GM21526 (cell line): ENCODE data around the gene DENND1A.
"Not testable (repeated sequence)": the region's sequence is repeated elsewhere in the genome, so short reads cannot be mapped to it uniquely, and the experiment has no call there.

ENCODE experiments used
- ATAC-seq: cut with Tn5 transposase; IDR thresholded peaks from one replicate; pipeline ENCODE4 v1.9.1; 2021; ENCODE audit warnings: moderate library complexity; ENCODE audit not compliant: unreplicated experiment, low FRiP score

DENND1A gene

DNA sequence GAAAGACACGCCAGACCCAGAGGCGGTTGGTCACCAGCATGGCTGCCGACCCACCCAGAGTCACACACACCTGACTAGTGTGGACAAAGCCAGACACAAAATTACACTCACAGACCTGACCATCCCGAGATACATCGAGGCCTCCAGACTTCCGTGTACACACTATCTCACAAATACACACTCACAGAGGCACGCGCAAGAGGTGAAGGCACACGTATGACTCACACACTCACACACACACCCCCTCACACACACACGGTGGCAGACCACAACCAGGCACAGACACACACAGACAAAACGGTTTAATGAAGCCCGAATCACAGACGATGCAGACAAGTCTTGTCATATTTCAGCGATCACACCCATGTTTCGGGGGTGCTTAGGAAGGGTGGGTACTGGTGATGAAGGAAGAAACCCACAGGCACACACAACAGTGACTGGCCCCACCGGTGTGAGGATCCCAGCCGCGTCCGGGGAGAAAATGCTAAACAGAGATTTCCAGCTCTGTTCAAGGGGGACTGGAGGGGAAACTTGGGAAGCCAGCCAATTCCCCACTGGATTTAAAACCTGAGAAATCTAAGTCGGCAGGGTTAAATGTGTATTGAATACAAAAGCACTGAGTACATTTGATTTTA, 522.6 kb downstream of the DENND1A start:
- no peak for ATAC-seq

DNA sequence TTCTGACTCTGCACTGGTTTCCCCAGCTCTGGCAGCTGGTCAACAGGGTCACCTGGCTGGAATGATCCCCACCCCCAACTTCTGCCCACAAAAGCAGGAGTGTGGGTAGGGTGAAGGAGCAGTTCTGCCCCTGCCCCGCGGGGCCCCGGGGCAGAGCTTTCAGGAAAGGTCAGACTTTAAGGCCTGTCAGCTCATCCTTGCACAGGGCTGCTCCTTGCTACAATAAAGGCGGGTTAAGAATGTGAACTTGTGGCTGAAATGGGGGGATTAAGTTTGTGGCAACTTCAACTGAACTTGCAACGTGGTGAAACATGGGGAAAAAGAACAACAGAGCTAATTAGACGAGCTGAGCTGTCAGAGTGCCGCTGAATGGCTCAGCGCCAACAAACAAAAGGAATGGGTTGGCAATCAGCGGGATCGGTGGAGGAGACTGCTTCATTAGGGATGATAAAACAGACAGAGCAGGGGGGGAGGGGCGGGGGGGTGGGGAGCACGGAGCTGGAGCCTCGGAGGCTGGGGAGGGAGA, 523.2 kb downstream of the DENND1A start:
- ATAC-seq = no peak

- ATAC-seq = no peak
Measured at GRCh38 chr9:123406016-123406415, 523.9 kb downstream of the DENND1A start.

DNA sequence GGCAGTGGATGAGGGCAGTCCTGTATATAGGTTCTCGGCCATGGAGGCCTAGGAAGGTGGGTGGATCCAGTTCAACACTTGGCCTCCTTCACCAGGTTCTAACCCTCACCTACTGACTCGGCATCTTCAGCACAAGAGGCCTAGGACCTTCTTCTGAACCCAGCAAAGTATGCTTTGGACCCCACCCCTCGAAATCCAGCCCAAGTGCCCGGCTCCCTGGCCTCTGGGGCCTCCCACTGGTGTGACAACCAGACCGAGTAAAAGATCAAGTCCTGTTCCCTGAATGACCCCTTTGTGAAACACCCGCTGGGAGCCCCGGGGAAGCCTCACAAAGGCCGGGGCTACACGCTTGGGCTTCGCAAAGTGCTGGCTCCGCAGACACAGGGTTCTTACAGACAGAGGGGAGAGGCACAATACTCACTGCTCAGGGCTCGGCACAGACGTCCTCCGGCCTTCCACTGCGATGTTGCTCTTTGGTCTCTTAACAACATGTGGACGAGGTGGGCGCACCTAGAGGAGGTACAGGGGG, 526.9 kb downstream of the DENND1A start:
- no peak for ATAC-seq

DNA sequence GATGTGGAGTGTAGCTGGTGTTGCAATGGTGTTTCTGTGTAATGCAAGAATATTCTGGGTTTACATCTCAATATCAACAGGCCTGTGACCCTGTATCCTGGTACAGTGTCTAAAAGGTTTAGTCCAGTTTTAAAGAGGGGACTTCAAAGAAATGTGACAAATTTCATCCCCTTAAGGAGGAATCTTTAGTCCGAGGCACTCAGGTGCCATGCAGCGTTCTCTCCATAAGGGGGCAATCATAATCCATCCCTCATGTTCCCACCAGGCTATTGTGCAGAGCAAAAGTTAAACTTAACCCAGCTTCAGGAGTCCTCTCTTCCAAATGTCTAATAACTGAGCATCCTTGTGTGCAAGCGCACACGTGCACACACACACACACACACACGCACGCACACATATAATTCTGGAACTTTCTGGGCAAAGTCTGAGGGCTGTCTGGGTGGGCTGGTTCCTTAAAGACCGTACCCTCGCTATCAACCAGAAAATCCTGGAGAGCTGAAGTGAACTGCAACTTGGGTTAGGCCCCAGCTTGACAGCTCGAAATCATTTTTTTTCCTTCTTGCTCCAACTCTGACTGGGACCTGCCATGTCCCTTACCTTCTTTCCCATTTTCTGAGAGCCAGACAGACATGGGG, 527.9 kb downstream of the DENND1A start:
- ATAC-seq = no peak

GRCh38 chr9:123400926-123401503, 528.9 kb downstream of the DENND1A start:
- no peak for ATAC-seq

DNA sequence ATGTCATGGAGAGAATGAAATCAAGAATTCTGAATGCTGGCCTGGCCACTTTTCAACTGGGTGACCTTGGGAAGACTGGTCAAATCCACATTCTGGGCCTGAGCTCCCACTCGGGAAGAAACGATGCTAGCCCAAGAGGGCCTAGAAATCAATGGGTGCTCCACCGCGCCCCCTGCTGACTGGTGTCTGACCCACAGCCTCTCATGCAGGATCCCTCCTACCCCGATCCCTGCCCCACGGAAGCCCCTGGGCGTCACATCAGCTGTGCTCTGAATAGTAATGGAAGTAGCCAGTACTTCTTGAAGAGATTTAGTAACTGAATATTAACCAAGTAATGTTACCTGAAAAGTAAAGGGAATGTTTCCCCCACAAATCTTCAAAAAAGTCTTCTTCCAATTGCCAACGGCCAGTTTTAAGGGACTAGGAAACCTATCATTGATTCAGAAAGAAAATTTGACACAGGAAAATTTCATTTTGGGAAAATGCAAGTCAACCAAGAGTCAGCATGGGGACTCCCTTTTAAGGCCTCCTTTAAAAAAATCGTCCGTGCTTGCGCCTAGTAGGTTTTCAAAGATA, 530.0 kb downstream of the DENND1A start:
- ATAC-seq = no peak

GRCh38 chr9:123398938-123399337, 531.0 kb downstream of the DENND1A start:
- ATAC-seq = not testable (repeated sequence)

- ATAC-seq = no peak
Measured at GRCh38 chr9:123397975-123398374, 532.0 kb downstream of the DENND1A start.

DNA sequence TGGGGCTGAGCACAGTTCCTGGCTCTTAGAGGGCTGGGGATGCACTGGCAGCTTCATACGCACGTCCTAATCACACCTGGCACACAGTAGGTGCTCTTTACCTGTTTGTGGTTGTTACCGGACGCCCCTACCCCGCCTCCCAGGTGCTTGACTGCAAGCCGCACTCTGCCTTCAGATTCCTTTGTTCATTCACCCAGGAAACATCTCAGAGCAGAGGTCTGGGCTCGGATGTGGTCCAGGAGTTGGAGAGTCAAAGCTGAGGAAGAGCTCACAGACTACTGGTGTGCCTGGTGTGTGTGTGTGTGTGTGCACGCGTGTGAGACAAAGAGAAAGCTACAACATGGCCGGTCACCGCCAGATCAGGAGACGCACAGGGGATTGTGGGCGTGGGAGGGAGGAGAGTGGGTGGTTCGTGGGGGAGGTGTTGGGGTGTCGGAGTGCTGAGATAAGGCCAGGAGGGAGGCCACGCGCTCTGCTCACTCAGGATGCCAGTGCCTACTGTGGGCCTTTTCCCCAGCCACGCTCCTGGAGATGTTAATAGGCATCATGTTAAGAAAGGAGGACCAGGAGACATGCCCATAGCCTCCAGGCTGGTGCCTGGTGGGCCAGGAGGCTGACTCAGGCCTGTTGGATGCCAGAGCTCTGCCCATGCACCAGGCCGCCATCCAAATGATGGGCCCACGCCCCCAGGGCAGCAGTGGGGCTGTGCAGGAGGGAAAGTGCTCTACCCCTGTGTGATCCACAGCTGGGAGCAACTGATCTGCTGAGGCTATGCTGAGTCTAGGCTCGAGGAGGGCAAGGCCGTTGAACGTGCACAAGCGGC, 534.0 kb downstream of the DENND1A start:
- no peak for ATAC-seq

- no peak for ATAC-seq
Measured at GRCh38 chr9:123395276-123395688, 534.6 kb downstream of the DENND1A start.

GRCh38 chr9:123394291-123395235, 535.4 kb downstream of the DENND1A start:
- ATAC-seq = no peak

GRCh38 chr9:123392802-123393201, 537.1 kb downstream of the DENND1A start:
- no peak for ATAC-seq

GRCh38 chr9:123391946-123392345, 538.0 kb downstream of the DENND1A start:
- no peak for ATAC-seq

DNA sequence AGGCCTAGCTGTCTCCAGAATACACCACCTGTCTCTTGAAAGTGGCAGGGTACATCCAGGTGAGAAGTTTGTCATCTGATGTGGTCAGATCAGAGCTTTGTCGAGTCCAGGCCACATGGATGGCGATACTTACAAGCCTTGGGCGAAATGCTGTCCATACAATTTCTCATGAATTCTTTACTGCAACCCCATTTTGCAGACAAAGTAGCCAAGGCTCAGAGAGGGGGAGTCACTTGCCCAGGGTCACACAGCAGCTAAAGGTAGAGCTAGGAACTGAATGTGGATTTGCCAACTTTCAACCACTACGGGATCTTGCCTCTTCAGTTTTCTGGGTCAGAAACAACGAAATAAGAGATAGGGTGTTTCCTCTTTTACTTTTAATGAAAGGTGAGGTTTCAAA, 538.7 kb downstream of the DENND1A start:
- ATAC-seq = no peak

GRCh38 chr9:123390337-123391135, 539.4 kb downstream of the DENND1A start:
- ATAC-seq = no peak

DNA sequence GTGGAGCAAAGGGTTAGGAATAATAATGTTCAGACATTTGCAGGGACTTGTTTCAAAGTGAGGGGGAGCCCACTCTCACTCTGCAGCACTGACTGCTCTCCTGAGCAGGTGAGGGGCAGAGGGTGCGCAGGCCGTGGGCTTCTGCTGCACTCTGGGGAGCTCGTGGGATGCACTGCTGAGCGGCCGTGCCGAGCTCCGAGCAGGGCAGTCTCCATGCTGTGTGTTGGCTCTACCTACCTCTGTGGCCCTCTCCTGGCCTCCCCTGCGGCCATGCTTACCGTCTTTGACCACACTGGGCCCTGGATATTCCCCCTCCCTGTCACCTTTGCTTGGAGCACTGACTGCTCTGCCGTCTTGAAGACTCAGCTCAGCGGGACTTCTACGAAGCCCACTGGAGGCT, 540.2 kb downstream of the DENND1A start:
- no peak for ATAC-seq

DNA sequence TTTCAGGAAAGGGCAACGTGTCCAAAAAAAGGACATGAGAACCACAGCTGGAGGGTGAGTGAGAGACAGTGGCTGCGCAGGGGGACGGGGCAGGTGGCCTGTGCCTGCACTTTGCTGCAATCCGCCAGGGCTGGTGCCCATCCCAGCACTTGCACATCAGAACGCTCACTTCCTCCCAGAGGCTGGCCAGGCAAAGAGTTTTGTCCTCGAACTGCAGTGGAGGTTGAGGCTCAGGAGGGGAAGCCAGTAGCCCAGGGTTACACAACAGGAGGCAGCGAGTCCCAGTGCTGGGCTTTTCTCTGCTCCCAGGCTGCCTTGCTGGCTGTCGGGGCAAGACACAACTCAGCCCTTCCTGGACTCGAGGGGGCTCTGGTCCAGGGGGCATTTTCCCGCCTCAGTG, 540.9 kb downstream of the DENND1A start:
- ATAC-seq = no peak

DNA sequence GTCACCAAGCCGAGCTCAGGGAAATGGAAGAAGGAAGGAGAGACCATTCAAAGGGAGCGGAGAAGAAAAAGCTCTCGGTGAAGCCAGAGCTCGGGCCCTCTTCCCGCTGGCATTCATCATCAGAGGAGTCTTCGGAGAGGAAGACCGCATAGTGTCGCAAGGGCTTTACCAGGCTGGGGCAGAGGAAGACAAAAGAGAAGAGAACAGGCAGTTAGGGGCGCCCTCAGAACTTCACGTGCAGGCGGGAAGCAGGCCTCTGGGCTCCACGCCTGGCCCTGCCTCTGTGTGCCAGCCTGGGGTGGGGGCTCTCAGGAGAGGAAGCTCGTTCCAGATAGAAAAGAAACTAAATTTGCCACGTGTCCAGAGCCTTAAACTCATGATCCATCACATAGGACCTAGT, 542.2 kb downstream of the DENND1A start:
- ATAC-seq = no peak
